ENCODE measurements around the gene ARID1B.

ARID1B gene

DNA sequence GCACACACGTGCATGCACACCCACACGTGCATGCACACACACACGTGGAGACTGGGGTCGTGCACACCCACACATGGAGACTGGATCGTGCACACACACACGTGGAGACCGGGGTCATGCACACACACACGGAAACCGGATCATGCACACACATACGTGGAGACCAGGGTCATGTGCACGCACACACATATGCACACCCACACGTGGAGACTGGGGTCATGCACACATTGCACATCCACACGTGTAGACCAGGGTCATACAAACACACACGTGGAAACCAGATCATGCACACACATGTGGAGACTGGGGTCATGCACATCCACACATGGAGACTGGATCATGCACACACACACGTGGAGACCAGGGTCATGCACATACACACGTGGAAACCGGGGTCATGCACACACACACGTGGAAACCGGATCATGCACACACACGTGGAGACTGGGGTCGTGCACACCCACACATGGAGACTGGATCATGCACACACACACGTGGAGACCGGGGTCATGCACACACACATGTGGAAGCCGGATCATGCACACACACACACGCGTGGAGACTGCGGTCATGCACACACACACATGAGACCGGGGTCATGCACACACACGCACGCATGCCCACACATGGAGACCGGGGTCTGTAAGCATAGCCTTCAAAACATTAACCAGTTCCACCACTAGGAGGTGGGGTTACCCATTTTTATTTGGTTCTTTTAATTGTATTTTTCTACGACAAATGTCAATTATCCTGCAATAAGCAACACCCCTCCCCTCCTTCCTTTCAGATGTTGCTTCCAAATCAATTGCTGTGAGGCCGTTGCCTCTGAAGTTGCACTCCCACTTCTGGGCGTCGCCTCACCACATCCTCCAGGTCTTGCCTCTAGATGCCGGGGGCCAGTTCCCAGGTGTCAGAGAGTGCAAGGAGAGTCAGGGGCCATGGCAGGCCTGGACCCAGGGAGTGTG, 450.3 kb downstream of the ARID1B start:
- no peaks in the 10 kb centered on the region for H3K27me3 ChIP-seq (ENCODE audit: control insufficient read depth, insufficient read depth, low read length)
- no peaks in the 10 kb centered on the region for H3K79me2 ChIP-seq
- no peak overlapping the region for H3K27ac ChIP-seq
- no peaks in the 10 kb centered on the region for H3K4me1 ChIP-seq
- H3K9ac ChIP-seq, result no peak overlapping the region
- no peak overlapping the region for H2AFZ ChIP-seq
- H3K36me3 ChIP-seq (ENCODE audit: control insufficient read depth, insufficient read depth, low read length), result no peaks in the 10 kb centered on the region
- no peaks in the 10 kb centered on the region for H3K9me3 ChIP-seq (ENCODE audit: control insufficient read depth, low read length)
- H3K4me2 ChIP-seq (ENCODE audit: low read length), result no peak overlapping the region
- TF ChIP-seq, protein P1, sequence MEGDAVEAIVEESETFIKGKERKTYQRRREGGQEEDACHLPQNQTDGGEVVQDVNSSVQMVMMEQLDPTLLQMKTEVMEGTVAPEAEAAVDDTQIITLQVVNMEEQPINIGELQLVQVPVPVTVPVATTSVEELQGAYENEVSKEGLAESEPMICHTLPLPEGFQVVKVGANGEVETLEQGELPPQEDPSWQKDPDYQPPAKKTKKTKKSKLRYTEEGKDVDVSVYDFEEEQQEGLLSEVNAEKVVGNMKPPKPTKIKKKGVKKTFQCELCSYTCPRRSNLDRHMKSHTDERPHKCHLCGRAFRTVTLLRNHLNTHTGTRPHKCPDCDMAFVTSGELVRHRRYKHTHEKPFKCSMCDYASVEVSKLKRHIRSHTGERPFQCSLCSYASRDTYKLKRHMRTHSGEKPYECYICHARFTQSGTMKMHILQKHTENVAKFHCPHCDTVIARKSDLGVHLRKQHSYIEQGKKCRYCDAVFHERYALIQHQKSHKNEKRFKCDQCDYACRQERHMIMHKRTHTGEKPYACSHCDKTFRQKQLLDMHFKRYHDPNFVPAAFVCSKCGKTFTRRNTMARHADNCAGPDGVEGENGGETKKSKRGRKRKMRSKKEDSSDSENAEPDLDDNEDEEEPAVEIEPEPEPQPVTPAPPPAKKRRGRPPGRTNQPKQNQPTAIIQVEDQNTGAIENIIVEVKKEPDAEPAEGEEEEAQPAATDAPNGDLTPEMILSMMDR (IDR thresholded peaks at IDR 0.05), result no peak
- H3K4me3 ChIP-seq (ENCODE audit: low read depth, low read length), result no peak overlapping the region

DNA sequence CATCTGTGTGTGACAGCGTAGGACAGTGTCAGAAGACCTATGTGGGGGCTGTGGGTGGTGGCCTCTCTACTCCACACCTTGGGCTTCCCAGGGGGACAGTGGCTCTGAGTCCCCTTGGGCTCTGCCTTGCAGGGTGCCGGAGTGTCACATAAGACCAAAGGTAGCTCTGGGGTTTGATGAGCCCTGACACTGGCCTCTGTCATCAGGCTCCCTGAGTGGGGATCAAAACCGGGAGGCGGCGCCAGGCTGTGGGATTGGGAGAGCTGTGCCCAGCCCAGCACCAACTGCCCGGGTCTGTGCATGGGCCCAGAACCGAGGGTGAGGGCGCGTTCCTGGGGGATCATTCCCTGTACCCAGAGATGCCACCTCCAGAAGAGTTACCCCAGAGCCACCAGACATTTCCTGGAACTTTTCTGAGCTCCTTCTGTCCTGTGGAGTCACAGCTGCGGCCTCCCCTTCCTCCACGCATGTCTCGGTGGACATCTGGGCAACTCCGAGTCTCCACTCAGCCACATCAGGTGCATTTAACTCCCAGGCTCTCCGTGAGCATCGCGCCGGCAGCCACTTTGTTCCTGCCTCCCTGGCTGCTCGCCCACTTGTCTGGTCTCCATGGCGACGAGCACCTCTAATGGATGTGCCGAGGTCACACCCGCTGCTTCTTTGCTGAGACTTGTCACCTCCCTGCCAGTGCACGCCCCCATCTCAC, 451.4 kb downstream of the ARID1B start:
- no peak overlapping the region for H3K9ac ChIP-seq
- no peak overlapping the region for H3K27ac ChIP-seq
- H3K27me3 ChIP-seq (ENCODE audit: control insufficient read depth, insufficient read depth, low read length), result no peaks in the 10 kb centered on the region
- no peaks in the 10 kb centered on the region for H3K4me1 ChIP-seq
- H3K9me3 ChIP-seq (ENCODE audit: control insufficient read depth, low read length), result no peaks in the 10 kb centered on the region
- H3K4me2 ChIP-seq (ENCODE audit: low read length), result no peak overlapping the region
- no peak overlapping the region for H3K4me3 ChIP-seq (ENCODE audit: low read depth, low read length)
- no peak overlapping the region for H2AFZ ChIP-seq
- H3K79me2 ChIP-seq, result no peaks in the 10 kb centered on the region
- H3K36me3 ChIP-seq (ENCODE audit: control insufficient read depth, insufficient read depth, low read length), result no peaks in the 10 kb centered on the region
- TF ChIP-seq, protein P1 (IDR thresholded peaks at IDR 0.05), result no peak

DNA sequence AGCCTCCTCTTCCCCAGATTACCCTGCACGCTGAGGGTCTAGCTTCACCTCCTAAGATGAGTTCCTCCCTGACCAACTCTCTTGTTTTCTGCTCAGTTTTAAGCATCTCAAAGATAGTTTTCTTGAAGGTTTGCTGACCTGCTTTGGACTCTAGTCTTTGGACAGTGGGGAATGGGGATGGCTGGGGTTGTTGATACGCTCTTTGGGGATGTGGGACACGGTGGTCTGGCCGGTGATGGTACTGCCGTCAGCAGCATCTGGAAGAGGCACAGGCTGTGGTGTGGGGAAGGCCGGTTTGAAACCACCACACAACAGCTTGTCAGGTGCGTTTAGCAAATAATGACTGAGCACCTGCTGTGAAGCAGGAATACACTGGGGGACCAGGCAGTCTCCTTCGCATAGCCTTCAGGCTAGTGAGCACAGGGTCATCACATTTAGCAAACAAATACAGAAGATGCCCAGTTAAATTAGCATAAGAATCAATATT, 452.0 kb downstream of the ARID1B start:
- H3K4me3 ChIP-seq (ENCODE audit: low read depth, low read length), result no peak overlapping the region
- no peak overlapping the region for H3K9ac ChIP-seq
- no peaks in the 10 kb centered on the region for H3K9me3 ChIP-seq (ENCODE audit: control insufficient read depth, low read length)
- H3K36me3 ChIP-seq (ENCODE audit: control insufficient read depth, insufficient read depth, low read length), result no peaks in the 10 kb centered on the region
- no peak overlapping the region for H3K4me2 ChIP-seq (ENCODE audit: low read length)
- no peaks in the 10 kb centered on the region for H3K79me2 ChIP-seq
- H3K27me3 ChIP-seq (ENCODE audit: control insufficient read depth, insufficient read depth, low read length), result no peaks in the 10 kb centered on the region
- no peaks in the 10 kb centered on the region for H3K4me1 ChIP-seq
- H2AFZ ChIP-seq, result no peak overlapping the region
- no peak overlapping the region for H3K27ac ChIP-seq
- TF ChIP-seq, protein P1 (IDR thresholded peaks at IDR 0.05), result no peak

DNA sequence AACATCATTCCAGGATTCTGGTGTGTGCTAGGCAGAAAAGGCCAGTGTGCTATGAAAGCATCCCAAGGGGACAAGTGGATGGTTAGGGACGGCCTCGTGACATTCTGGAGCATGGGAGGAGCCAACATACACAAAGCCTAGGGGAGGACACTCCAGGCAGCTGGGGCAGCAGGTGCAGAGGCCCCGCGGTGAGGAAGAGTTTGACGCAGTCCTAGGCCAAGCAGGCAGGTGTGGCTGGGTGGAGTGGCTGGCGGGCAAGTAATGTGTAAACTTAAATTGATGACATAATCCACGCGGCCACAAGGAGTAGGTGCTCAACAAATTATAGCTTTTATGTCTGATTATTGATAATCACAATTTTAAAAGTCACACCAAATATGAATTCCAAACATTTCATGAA, 452.5 kb downstream of the ARID1B start:
- Histone ChIP-seq H3K27me3 (ENCODE audit: control insufficient read depth, insufficient read depth, low read length) (no peaks in the 10 kb centered on the region), H3K79me2 (no peaks in the 10 kb centered on the region), H3K9me3 (ENCODE audit: control insufficient read depth, low read length) (no peaks in the 10 kb centered on the region), H3K4me1 (no peaks in the 10 kb centered on the region), H3K4me2 (ENCODE audit: low read length) (no peak overlapping the region), H3K4me3 (ENCODE audit: low read depth, low read length) (no peak overlapping the region), H3K27ac (no peak overlapping the region), H3K36me3 (ENCODE audit: control insufficient read depth, insufficient read depth, low read length) (no peaks in the 10 kb centered on the region), H3K9ac (no peak overlapping the region), H2AFZ (no peak overlapping the region)
- TF ChIP-seq, protein P1 (IDR thresholded peaks at IDR 0.05), result no peak
